WI38 (cell line): ENCODE data around the gene GSN.

Experiments used
- H3K4me3 ChIP-seq: 2 replicates; pipeline ENCODE4 v1.5.1; 2011; ENCODE audit warnings: low read depth, mild to moderate bottlenecking, control low read depth, low read length
- TF ChIP-seq, protein P1 (sequence below): IDR thresholded peaks from 2 replicates; pipeline ENCODE4 v1.5.1; 2012; ENCODE audit warnings: low read depth, mild to moderate bottlenecking, control low read depth, low read length

Gene GSN

DNA sequence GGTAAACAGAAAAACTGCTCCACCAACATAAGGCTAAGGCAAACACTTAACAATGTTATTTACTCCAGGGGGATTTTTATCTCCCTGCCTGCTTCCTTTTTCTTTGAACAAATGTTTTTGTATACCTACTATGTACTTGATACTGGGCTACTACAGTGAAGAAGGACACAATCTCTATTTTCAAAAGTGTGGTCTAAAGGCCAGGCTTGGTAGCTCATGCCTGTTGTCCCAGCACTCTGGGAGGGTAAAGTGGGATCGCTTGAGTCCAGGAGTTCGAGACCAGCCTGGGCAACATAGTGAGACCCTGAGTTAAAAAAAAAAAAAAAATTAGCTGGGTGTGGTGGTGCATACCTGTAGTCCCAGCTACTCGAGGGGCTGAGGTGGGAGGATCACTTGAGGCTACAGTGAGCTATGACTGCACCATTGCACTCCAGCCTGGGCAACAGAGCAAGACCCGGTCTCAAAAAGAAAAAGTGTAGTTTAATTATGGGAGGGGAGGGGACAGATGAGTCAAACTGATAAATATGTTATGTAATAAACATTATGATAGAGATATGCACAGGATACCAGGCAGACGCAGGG, 98.7 kb downstream of the GSN start:
- TF ChIP-seq, protein P1, sequence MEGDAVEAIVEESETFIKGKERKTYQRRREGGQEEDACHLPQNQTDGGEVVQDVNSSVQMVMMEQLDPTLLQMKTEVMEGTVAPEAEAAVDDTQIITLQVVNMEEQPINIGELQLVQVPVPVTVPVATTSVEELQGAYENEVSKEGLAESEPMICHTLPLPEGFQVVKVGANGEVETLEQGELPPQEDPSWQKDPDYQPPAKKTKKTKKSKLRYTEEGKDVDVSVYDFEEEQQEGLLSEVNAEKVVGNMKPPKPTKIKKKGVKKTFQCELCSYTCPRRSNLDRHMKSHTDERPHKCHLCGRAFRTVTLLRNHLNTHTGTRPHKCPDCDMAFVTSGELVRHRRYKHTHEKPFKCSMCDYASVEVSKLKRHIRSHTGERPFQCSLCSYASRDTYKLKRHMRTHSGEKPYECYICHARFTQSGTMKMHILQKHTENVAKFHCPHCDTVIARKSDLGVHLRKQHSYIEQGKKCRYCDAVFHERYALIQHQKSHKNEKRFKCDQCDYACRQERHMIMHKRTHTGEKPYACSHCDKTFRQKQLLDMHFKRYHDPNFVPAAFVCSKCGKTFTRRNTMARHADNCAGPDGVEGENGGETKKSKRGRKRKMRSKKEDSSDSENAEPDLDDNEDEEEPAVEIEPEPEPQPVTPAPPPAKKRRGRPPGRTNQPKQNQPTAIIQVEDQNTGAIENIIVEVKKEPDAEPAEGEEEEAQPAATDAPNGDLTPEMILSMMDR = no peak
- peak overlapping the region; percentile 82 for H3K4me3 ChIP-seq

DNA sequence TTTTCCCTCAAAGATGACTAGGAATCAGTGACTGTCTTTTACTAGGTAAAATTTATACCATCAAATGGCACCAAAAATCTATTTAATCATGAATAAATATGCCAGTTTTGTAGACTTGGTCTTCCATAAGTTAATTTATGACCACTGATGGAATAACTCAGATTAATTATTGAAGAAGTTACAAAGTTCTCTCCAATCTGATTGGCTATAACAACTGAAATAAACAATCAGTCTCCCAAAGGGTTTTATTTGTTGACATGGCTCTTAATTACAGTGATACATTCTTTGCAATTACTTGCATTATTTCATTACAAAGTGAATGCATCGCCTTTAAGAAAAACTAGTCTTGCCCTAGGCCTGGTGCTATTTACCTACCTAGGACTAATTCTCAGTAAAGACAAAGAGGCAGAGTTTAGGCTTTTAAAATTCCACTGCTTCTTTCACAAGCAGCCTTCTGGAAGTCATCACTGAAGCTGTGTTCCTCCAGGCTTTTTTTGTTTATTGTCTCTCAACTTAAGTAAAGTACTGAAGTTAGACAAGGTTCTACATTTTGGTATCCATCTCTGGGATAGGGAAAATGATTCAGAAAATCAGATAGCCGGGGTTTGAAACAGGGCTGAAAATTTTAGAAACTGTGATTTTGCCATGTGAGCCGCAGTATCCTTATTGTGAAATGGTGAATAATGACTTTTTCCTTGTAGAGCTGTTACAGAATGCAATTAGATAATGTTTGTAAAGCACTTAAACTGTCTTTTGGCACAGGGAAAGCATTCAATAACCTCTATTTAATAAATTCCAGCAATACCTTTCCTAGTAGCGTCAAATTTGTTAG, 99.6 kb downstream of the GSN start:
- peak overlapping the region; percentile 82 for H3K4me3 ChIP-seq
- TF ChIP-seq, protein P1 = no peak

DNA sequence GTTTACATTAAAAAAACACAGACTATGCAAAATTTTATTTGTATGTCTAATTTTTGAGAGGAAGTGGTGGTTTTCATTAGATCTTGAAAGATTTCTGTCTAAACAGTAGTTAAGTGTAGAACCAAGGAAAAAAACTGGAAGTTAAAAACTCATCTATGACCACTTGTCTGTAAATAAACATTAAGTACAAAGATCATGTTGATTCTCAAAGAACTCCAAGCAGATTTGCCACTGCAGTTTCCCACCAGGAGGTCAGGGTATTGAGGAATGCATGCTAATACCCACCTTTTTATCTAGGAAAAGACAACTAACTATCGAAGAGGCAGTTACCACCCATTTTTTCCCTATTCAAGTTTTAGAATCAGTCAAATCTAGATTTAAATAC, 100.2 kb downstream of the GSN start:
- peak overlapping the region; percentile 82 for H3K4me3 ChIP-seq
- TF ChIP-seq, protein P1 = no peak

DNA sequence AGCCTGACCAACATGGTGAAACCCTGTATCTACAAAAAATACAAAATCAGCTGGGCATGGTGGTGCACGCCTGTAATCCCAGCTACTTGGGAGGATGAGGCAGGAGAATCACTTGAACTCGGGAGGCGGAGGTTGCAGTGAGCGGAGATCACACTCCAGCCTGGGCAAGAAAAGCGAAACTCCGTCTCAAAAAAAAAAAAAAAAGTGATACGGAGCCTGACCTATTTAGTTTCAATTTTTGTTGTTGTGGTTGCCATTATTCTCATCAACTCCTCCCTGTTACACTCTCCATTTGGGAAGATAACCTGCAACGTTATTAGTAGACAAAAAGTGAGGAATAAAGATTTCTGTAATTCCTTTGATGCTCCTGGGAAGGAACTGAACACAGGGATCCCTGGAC, 100.8 kb downstream of the GSN start:
- H3K4me3 ChIP-seq = peak overlapping the region; percentile 82
- TF ChIP-seq, protein P1 = no peak

DNA sequence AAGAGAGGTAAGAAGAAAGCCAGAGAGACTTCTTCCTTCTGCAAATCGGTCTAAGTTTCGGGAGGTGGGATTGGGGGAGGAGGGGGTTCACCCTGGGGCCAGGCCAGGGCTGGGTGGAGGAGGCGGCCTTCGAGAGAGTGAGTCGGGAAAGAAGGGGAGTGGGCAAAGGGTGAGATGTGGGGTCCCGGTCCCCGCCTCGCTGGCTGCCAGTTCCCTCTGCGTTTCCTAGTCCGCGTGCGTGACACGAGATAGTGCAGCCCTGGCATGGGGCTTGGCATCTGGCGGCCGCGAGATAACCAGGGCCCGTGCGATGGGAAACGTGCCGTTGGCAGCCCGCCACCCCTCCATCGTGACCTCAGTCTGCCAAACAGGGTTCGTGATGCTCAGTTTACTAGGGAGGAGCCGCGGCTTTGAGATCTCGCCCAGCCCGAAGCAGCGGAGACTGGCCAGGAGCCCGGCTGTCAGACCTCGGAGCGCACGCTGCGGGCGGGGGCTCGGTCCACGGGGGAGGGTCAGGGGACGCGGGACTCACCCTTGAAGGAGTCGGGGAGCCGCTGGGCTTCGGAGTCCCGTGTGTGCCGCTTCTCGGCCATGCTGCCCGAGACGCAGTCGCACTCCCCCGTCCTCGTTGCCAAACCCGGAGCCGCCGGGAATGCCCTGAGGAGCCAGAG, 101.8 kb downstream of the GSN start, which contains the start of gene STOM:
TSS of gene STOM (minus strand) at position 656 of the 671 bp plus-strand sequence. CDS start at position 593, 63 bp downstream.
- H3K4me3 ChIP-seq = peak within 1 kb of the TSS; percentile 82
- TF ChIP-seq, protein P1 = no peak

DNA sequence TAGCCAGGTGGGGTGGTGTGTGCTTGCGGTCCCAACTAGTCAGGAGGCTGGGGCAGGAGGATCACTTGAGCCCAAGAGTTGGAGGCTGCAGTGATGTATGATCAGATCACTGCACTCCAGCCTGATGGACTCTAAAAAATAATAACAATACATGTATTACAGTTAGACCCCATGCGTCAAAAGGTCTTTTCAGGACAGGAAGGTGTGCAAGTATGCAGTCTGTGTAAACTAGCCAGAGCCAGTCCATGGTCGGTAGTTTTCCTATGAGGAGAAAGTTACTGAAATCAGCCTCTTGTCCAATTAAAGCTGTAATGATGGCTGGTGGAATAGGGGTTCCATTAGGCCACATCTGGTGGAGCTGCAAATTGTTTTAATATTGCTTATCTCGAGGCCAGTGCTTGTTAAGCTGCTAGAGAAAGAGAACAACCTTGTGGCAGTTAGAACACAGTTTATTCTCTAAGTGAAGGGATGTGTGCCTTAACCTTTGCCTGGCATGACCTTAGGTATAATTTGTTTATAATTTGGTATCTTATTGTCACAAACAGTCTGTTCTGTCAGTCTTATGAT, 103.6 kb downstream of the GSN start:
- TF ChIP-seq, protein P1 = no peak
- no peak overlapping the region for H3K4me3 ChIP-seq
